Testis (tissue), 3 donors: ENCODE measurements around the gene KCNQ1. TPM values are rescaled to one million over a fixed set of nuclear protein-coding genes. Genes with fewer than 3 reads are reported as not detected.

Source experiments
- DNase-seq: peaks from one replicate; pipeline ENCODE4 v3.0.0-alpha.2; 2019
- H3K27ac ChIP-seq, 2 donors: fragments of 200-600 bp; sonication (generic); one replicate each; pipeline ENCODE4 v1.5.1; 2019
- H3K27me3 ChIP-seq: fragments of 200-600 bp; sonication (generic); one replicate; pipeline ENCODE4 v1.5.1; 2019
- H3K36me3 ChIP-seq: fragments of 200-600 bp; sonication (generic); one replicate; pipeline ENCODE4 v1.5.1; 2017; ENCODE audit warnings: low read depth; ENCODE audit errors: missing control alignments
- H3K4me1 ChIP-seq: fragments of 200-600 bp; sonication (generic); one replicate; pipeline ENCODE4 v1.5.1; 2019
- H3K4me3 ChIP-seq, 2 donors: fragments of 200-600 bp; sonication (generic); one replicate each; pipeline ENCODE4 v1.5.1; 2017 to 2019
- H3K9me3 ChIP-seq: fragments of 200-600 bp; sonication (generic); one replicate; pipeline ENCODE4 v1.5.1; 2017
- POLR2A ChIP-seq: fragments of 450-650 bp; IDR thresholded peaks from one replicate; pipeline ENCODE4 v1.6.1; 2017; ENCODE audit warnings: antibody characterized with exemption, mild to moderate bottlenecking, moderate library complexity
- WGBS, 2 donors: methylation state at CpG; one replicate each; pipeline ENCODE4 v1.1.5; 2018; 5-methylcytosine and 5-hydroxymethylcytosine counted together
- intact Hi-C: fragments of 100-400 bp; cut with DNase I; formaldehyde crosslinking; loops from one replicate; pipeline ENCODE4 v1.15.1; 2023; ENCODE audit warnings: low total_unique reads
- polyA plus RNA-seq: library from polyadenylated mRNA; stranded (reverse); fragments of 350-450 nt; fragmentation: Illumina TruSeq; extraction: RNeasy Lipid Tissue Mini Kit (QIAGEN cat#74804); gene quantifications from one replicate; pipeline ENCODE4 v1.2.3, GENCODE V29; 2014; ENCODE audit warnings: low read depth, low replicate concordance; ENCODE audit not compliant: insufficient read depth
- total RNA-seq, 2 donors: library from RNA; depleted of rRNA; stranded (reverse); fragments of >200 nt; gene quantifications; one replicate each; pipeline ENCODE4 v1.2.3, GENCODE V29; 2016
- TF ChIP-seq, protein P1 (sequence below), 3 experiments: fragments of 450-650 bp in 2 of 3; fragments of 200-600 bp in 1 of 3; sonication (generic) in 1 of 3; IDR thresholded peaks; one replicate each; pipeline ENCODE4 v1.5.1; 2016 to 2019; ENCODE audit warnings: antibody characterized with exemption in 3 of 3, mild to moderate bottlenecking in 2 of 3, moderate library complexity in 1 of 3

The KCNQ1 gene
- total and polyA plus RNA-seq, 3 donors from 2014 or later: 6.0 to 24.2 (median 12.8) TPM

DNA sequence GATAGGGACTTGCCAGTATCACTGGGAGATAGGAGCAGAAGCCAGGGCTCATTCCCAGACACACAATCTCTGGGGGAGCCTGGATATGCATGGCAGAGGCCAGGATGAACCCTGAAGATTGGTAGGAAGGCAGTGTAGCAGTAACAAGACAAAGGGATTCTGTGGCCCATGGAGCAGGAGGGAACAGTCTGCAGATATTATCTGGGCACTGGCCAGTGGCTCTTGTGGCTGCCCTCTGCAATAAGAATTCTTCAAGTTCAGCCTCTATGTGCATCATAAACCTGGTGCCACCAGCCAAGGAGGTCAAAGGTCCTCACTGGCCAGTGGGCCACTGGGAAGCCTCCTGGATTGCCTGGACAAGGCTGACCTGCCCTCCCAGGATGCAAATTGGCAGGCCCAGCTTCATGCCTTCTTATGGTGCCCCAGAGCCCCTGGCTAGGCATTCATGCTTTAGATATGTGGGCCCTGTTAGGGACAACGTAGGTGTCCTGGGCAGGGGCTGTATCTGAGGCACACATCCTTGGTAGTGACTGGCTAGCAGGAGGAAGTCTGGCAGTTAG, 225.8 kb downstream of the KCNQ1 start:
- WGBS, 2 donors: 40 to 80% methylated on average over 1 of the region's 1 CpG
- H3K4me1 ChIP-seq: peaks cover 7% of the 10 kb centered on the region
- no peaks in the 10 kb centered on the region for H3K9me3 ChIP-seq
- DNase-seq: peak; percentile 2
- no peaks in the 10 kb centered on the region for H3K27me3 ChIP-seq
- H3K4me3 ChIP-seq: no peak overlapping the region
- no peak for TF ChIP-seq POLR2A
- TF ChIP-seq, protein P1, sequence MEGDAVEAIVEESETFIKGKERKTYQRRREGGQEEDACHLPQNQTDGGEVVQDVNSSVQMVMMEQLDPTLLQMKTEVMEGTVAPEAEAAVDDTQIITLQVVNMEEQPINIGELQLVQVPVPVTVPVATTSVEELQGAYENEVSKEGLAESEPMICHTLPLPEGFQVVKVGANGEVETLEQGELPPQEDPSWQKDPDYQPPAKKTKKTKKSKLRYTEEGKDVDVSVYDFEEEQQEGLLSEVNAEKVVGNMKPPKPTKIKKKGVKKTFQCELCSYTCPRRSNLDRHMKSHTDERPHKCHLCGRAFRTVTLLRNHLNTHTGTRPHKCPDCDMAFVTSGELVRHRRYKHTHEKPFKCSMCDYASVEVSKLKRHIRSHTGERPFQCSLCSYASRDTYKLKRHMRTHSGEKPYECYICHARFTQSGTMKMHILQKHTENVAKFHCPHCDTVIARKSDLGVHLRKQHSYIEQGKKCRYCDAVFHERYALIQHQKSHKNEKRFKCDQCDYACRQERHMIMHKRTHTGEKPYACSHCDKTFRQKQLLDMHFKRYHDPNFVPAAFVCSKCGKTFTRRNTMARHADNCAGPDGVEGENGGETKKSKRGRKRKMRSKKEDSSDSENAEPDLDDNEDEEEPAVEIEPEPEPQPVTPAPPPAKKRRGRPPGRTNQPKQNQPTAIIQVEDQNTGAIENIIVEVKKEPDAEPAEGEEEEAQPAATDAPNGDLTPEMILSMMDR (IDR thresholded peaks at IDR 0.05): no peak
- intact Hi-C loops: no loop called here
- H3K36me3 ChIP-seq: no peaks in the 10 kb centered on the region
- H3K27ac ChIP-seq: no peak overlapping the region

DNA sequence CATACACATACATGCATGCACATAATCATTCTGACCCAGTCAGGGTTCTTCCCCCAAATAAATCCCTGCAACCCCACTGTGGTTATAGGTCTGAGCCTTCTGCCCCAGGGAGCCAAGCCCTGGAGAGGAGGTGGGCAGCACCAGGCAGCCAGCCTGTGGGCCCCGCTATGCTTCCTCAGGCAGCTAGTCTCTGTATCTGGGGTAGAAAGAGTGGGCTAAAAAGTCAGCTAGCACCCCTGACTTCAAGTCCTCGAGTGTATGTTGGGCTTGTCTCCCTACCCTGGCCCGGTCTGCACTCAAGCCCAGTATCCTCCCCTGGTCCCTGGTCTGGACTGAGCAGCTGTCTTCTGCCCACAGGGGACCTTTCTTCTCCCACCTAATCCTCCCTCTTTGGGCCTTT, 226.9 kb downstream of the KCNQ1 start:
- Histone ChIP-seq H3K27ac (no peak overlapping the region), H3K9me3 (no peaks in the 10 kb centered on the region), H3K4me3 (no peak overlapping the region), H3K36me3 (no peaks in the 10 kb centered on the region), H3K4me1 (peaks cover 4% of the 10 kb centered on the region), H3K27me3 (no peaks in the 10 kb centered on the region)
- DNase-seq: peak; percentile 5
- 93 to 98% methylated on average over 2 to 3 of the region's 3 CpGs for WGBS, 2 donors
- no peak for TF ChIP-seq POLR2A
- TF ChIP-seq, protein P1 (IDR thresholded peaks at IDR 0.05): no peak
- intact Hi-C loops: no loop called here

DNA sequence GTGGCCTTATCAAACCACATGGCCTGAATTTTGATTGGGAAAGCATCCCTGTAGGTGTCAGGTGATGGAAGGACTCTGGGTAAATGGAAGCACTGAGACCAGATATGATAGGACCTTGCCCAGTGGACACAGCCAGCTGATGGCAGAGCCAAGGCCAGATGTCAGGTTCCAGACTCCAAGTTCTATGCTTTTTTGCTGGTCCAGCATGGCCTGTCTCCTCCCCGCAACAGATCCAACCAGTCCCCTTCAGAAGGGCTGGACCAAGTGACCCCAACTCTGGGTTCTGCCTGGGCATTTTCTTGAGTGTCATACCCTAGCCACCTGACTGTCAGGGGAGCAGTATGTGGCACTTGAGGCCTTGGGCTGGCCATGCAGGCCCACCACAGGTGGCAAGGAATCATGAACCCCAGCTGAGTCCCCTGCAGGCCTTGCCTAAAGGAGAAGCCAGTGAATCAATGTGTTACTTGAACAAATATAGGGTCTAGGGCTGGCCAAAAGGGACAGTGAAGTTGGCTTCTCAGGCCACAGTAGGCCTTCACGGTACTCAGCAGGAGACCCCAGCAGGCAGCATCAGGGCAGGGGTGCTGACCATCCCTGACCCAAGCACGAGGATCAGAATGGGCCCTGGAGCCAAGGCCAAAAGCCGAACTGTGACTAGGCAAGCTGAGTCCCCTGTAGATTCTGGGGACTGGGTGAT, 227.9 kb downstream of the KCNQ1 start:
- H3K4me3 ChIP-seq: no peak overlapping the region
- H3K27ac ChIP-seq: no peak overlapping the region
- TF ChIP-seq POLR2A: no peak
- TF ChIP-seq, protein P1 (IDR thresholded peaks at IDR 0.05): no peak
- no peaks in the 10 kb centered on the region for H3K27me3 ChIP-seq
- H3K9me3 ChIP-seq: no peaks in the 10 kb centered on the region
- peaks cover 4% of the 10 kb centered on the region for H3K4me1 ChIP-seq
- intact Hi-C loops: no loop called here
- H3K36me3 ChIP-seq: no peaks in the 10 kb centered on the region
- peak; percentile 10 for DNase-seq
- 93 to 94% methylated on average over 4 of the region's 4 CpGs for WGBS, 2 donors

DNA sequence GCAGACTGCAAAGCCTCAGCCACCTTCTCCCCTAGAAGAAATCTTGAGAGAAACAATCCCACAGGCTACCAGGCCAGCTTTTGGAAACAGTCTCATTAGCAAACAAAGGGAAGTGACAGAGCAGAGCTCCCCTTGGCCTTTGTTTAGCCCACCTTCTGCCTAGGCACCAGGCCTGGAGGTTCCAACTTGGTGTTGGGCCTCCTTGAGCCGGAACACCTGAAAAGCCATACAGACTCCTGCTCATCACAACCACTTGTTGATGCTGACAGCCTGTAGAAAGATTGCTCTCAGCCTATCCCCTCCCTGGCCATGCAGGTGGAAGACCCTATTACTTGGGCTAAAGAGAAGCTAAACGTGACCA, 228.4 kb downstream of the KCNQ1 start:
- 95 to 100% methylated on average over 2 of the region's 2 CpGs for WGBS, 2 donors
- peak; percentile 9 for DNase-seq
- Histone ChIP-seq H3K4me1 (peaks cover 4% of the 10 kb centered on the region), H3K9me3 (no peaks in the 10 kb centered on the region), H3K27ac (no peak overlapping the region), H3K27me3 (no peaks in the 10 kb centered on the region), H3K36me3 (no peaks in the 10 kb centered on the region), H3K4me3 (no peak overlapping the region)
- TF ChIP-seq POLR2A: no peak
- TF ChIP-seq, protein P1 (IDR thresholded peaks at IDR 0.05): no peak
- intact Hi-C loops: no loop called here
